ENCODE data around the gene MRPL44. TPM values are rescaled to one million over a fixed set of nuclear protein-coding genes. Genes with fewer than 3 reads are reported as not detected.

MRPL44 gene
- total and polyA plus RNA-seq, 2 of the 8 experiments (the other 6 are each of a cell fraction or from before 2014, with no cell fraction given): 32.0 to 53.2 TPM

GRCh38 chr2:224004105-224004695 lies 46.9 kb downstream of the MRPL44 start:
- H3K27ac ChIP-seq (ENCODE audit: low read depth, low read length): no peak overlapping the region
- ChIA-PET CTCF (ENCODE audit: partially characterized antibody) (interaction anchor here (1.0 to 4.5 kb wide), 12 partner anchors 7 to 281 kb away, joined by 3 to 53 read pairs (median 5); no protein-coding TSS in a partner anchor), POLR2A (ENCODE audit: partially characterized antibody) (no interaction called here)
- no peaks in the 10 kb centered on the region for H3K23me2 ChIP-seq (ENCODE audit: low read depth, low read length)
- no peak overlapping the region for H3K23ac ChIP-seq (ENCODE audit: insufficient read length)
- H3K56ac ChIP-seq (replicated peaks; ENCODE audit: insufficient read length, low read depth, low read length): no peak overlapping the region
- H3K9me3 ChIP-seq (ENCODE audit: insufficient read depth in 2 of 2, low read depth in 1 of 2, low read length in 1 of 2): no peaks in the 10 kb centered on the region
- peaks cover 0 to 3% (median 0%) of the 10 kb centered on the region in 4 experiments; a peak in 1 of 8 replicates for H3K36me3 ChIP-seq (ENCODE audit: control insufficient read depth in 2 of 4, insufficient read depth in 4 of 4, low read length in 3 of 4)
- H2BK5ac ChIP-seq (ENCODE audit: low read depth, low read length): no peak overlapping the region
- H3K79me1 ChIP-seq (ENCODE audit: low read depth, low read length): no peaks in the 10 kb centered on the region
- FAIRE-seq (no peak), DNase-seq (ENCODE audit: low read depth in 1 of 2, low spot score in 2 of 2) (no peak)
- H2AK5ac ChIP-seq (ENCODE audit: low read depth, low read length): no peak overlapping the region; the same call in 1 of the 2 replicates
- H3K18ac ChIP-seq (ENCODE audit: extremely low read depth, low read length): no peak overlapping the region
- no peak overlapping the region for H2BK20ac ChIP-seq (ENCODE audit: low read length)
- H3K4me2 ChIP-seq (ENCODE audit: insufficient read depth in 1 of 2, low read depth in 2 of 2, low read length in 2 of 2): no peak overlapping the region; a peak in 1 of 4 replicates
- WGBS, 2 experiments (ENCODE audit: extremely low coverage in 1 of 2, insufficient coverage in 1 of 2, insufficient read length in 1 of 2, insufficient replicate concordance in 2 of 2, low coverage in 1 of 2, low lambda C conversion rate in 2 of 2, missing lambda C conversion rate in 1 of 2): 87% methylated on average over 16 of the region's 16 CpGs; no CpG with 5 or more reads in 1 of the 2 experiments
- H3K79me2 ChIP-seq (ENCODE audit: control insufficient read depth in 1 of 2, insufficient read depth in 2 of 2, low read length in 2 of 2): no peaks in the 10 kb centered on the region; a peak in 1 of 4 replicates
- H4K8ac ChIP-seq (ENCODE audit: extremely low read depth, insufficient read depth, low read length): no peak overlapping the region
- no peak overlapping the region for H3K9ac ChIP-seq (replicated peaks in 1 of 4; ENCODE audit: extremely low read depth in 1 of 4, low read depth in 3 of 4, low read length in 3 of 4)
- no peak overlapping the region for H3K4me3 ChIP-seq (ENCODE audit: extremely low read depth in 1 of 4, insufficient read depth in 2 of 4, low read depth in 3 of 4, low read length in 4 of 4)
- no peak overlapping the region for H3K14ac ChIP-seq (ENCODE audit: insufficient read length)
- H2BK12ac ChIP-seq (ENCODE audit: low read depth, low read length): no peak overlapping the region
- H2BK15ac ChIP-seq (ENCODE audit: low read length): no peak overlapping the region
- H3K4me1 ChIP-seq (replicated peaks in 1 of 4; ENCODE audit: control insufficient read depth in 3 of 4, insufficient read depth in 4 of 4, low read length in 3 of 4): peaks cover 4 to 11% (median 6%) of the 10 kb centered on the region in 4 experiments
- no peak overlapping the region for H2BK120ac ChIP-seq (replicated peaks; ENCODE audit: low read depth, low read length)
- H2AFZ ChIP-seq (ENCODE audit: low read length): no peak overlapping the region
- no peaks in the 10 kb centered on the region for H4K20me1 ChIP-seq (replicated peaks in 1 of 2; ENCODE audit: control insufficient read depth in 1 of 2, insufficient read depth in 2 of 2, low read length in 2 of 2)
- H3K4ac ChIP-seq (replicated peaks; ENCODE audit: insufficient read length, low read depth, low read length): no peak overlapping the region
- no peak overlapping the region for H4K5ac ChIP-seq (ENCODE audit: insufficient read length, low read depth, low read length)
- no peak overlapping the region for H4K91ac ChIP-seq (replicated peaks; ENCODE audit: insufficient read length, low read length)
- H3K27me3 ChIP-seq (replicated peaks in 1 of 4; ENCODE audit: control insufficient read depth in 3 of 4, extremely low read depth in 1 of 4, insufficient read depth in 3 of 4, low read length in 3 of 4): no peaks in the 10 kb centered on the region
- no peak for TF ChIP-seq JUN (IDR thresholded peaks at IDR 0.05; ENCODE audit: low read depth, low read length)
- no peak for TF ChIP-seq BCL11A (IDR thresholded peaks at IDR 0.05; ENCODE audit: low read depth in 2 of 2, low read length in 2 of 2)
- no peak for TF ChIP-seq RNF2 (IDR thresholded peaks at IDR 0.05; ENCODE audit: borderline replicate concordance, low read depth, low read length, missing control alignments, poor library complexity, severe bottlenecking)
- no peak for TF ChIP-seq CBX5 (IDR thresholded peaks at IDR 0.05; ENCODE audit: low read depth, low read length)
- no peak for TF ChIP-seq SP2 (IDR thresholded peaks at IDR 0.05; ENCODE audit: low read length)
- TF ChIP-seq ZNF274 (IDR thresholded peaks at IDR 0.05; ENCODE audit: borderline replicate concordance, extremely low read depth, low read length): no peak
- no peak for TF ChIP-seq NRF1 (IDR thresholded peaks at IDR 0.05; ENCODE audit: low read depth, low read length)
- TF ChIP-seq SP4 (IDR thresholded peaks at IDR 0.05; ENCODE audit: low read length): no peak
- no peak for TF ChIP-seq TBP (IDR thresholded peaks at IDR 0.05; ENCODE audit: low read depth, low read length)
- no peak for TF ChIP-seq YY1 (IDR thresholded peaks at IDR 0.05; ENCODE audit: low read depth, low read length)
- no peak for TF ChIP-seq KDM4A (IDR thresholded peaks at IDR 0.05; ENCODE audit: low read depth, low read length, severe bottlenecking)
- TF ChIP-seq SIRT6 (IDR thresholded peaks at IDR 0.05; ENCODE audit: low read length): no peak
- no peak for TF ChIP-seq SAP30 (IDR thresholded peaks at IDR 0.05; ENCODE audit: insufficient read depth, insufficient replicate concordance, low read length)
- no peak for TF ChIP-seq RFX5 (IDR thresholded peaks at IDR 0.05; ENCODE audit: borderline replicate concordance, low read depth, low read length)

Measured in H1 (cell line).